HepG2 (cell line): Measurements from ENCODE around the gene RFX2. TPM values are rescaled to one million over a fixed set of nuclear protein-coding genes. Genes with fewer than 3 reads are reported as not detected.

Source experiments
- CEBPG ChIP-seq: IDR thresholded peaks from 2 replicates; pipeline ENCODE4 v1.6.1; 2016
- CENPX ChIP-seq: sonication (generic); formaldehyde crosslinking; IDR thresholded peaks from 2 replicates; pipeline ENCODE4 v1.9.0; 2021; ENCODE audit warnings: mild to moderate bottlenecking, missing genetic modification reagents, moderate library complexity
- FOXA3 ChIP-seq: IDR thresholded peaks from 2 replicates; pipeline ENCODE4 v1.6.1; 2016; ENCODE audit warnings: missing genetic modification reagents, missing compliant biosample characterization
- GATAD2A ChIP-seq: IDR thresholded peaks from 2 replicates; pipeline ENCODE4 v1.6.1; 2016
- JARID2 ChIP-seq: sonication (generic); formaldehyde crosslinking; IDR thresholded peaks from 2 replicates; pipeline ENCODE4 v1.8.1; 2023; ENCODE audit warnings: missing genetic modification reagents, inconsistent platforms; ENCODE audit not compliant: insufficient replicate concordance
- MIER2 ChIP-seq: IDR thresholded peaks from 2 replicates; pipeline ENCODE4 v1.6.1; 2016; ENCODE audit warnings: missing biosample characterization, missing genetic modification reagents
- MTA3 ChIP-seq: sonication (generic); formaldehyde crosslinking; IDR thresholded peaks from 2 replicates; pipeline ENCODE4 v1.4.0; 2020; ENCODE audit warnings: missing genetic modification reagents
- NFYC ChIP-seq: IDR thresholded peaks from 2 replicates; pipeline ENCODE4 v1.6.1; 2016; ENCODE audit warnings: missing genetic modification reagents, missing compliant biosample characterization
- PHF5A ChIP-seq: IDR thresholded peaks from one replicate; pipeline ENCODE4 v1.6.1; 2018; ENCODE audit warnings: low read depth, missing genetic modification reagents; ENCODE audit not compliant: unreplicated experiment
- TEAD3 ChIP-seq: optimal IDR thresholded peaks from 2 replicates; pipeline ENCODE3; 2016; ENCODE audit warnings: borderline replicate concordance
- ZNF326 ChIP-seq: sonication (generic); formaldehyde crosslinking; IDR thresholded peaks from 2 replicates; pipeline ENCODE4 v1.4.0; 2020; ENCODE audit warnings: missing genetic modification reagents, borderline replicate concordance
- ZNF350 ChIP-seq: sonication (generic); formaldehyde crosslinking; IDR thresholded peaks from 2 replicates; pipeline ENCODE4 v1.4.0; 2020; ENCODE audit warnings: mild to moderate bottlenecking, low read depth, missing genetic modification reagents, borderline replicate concordance
- ZNF678 ChIP-seq: sonication (generic); formaldehyde crosslinking; IDR thresholded peaks from 2 replicates; pipeline ENCODE4 v1.4.0; 2020; ENCODE audit warnings: mild to moderate bottlenecking, missing genetic modification reagents
- polyA plus RNA-seq, 8 experiments: library from polyadenylated mRNA; depleted of rRNA in 3 of 8; stranded (reverse) in 7 of 8; unstranded in 1 of 8; fragments of >200 nt; fragmentation: Illumina TruSeq in 4 of 8; extraction: Trizol in 4 of 8; gene quantifications; 2 replicates each; pipeline versions ENCODE4 v1.2.1 to v1.2.3, GENCODE V29; 2011 to 2016; ENCODE audit warnings: low read depth in 4 of 8, missing spikeins in 1 of 8, mixed read lengths in 1 of 8; ENCODE audit not compliant: insufficient read depth in 1 of 8
- total RNA-seq, 5 experiments: library from RNA; depleted of rRNA; stranded (reverse); fragments of >200 nt; fragmentation: Illumina TruSeq; extraction: Trizol; gene quantifications; 2 replicates each; pipeline ENCODE4 v1.2.3, GENCODE V29; 2016; ENCODE audit warnings: low read depth in 1 of 5
- TF ChIP-seq, protein P1 (sequence below): IDR thresholded peaks from 2 replicates; pipeline ENCODE4 v1.4.0; 2020; ENCODE audit warnings: mild to moderate bottlenecking, missing genetic modification reagents
- TF ChIP-seq, protein P2 (sequence below): sonication (generic); formaldehyde crosslinking; IDR thresholded peaks from 2 replicates; pipeline ENCODE4 v1.4.0; 2020; ENCODE audit warnings: missing genetic modification reagents
- TF ChIP-seq, protein P3 (sequence below): sonication (generic); formaldehyde crosslinking; IDR thresholded peaks from 2 replicates; pipeline ENCODE4 v1.4.0; 2020; ENCODE audit warnings: mild to moderate bottlenecking, missing genetic modification reagents
- TF ChIP-seq, protein P4 (sequence below): sonication (generic); formaldehyde crosslinking; IDR thresholded peaks from 2 replicates; pipeline ENCODE4 v1.5.0; 2020; ENCODE audit warnings: missing genetic modification reagents, mild to moderate bottlenecking, borderline replicate concordance
- TF ChIP-seq, protein P5 (sequence below): sonication (generic); formaldehyde crosslinking; IDR thresholded peaks from 2 replicates; pipeline ENCODE4 v1.4.0; 2020; ENCODE audit warnings: missing genetic modification reagents

The RFX2 gene
- total and polyA plus RNA-seq, 2 of the 13 experiments (the other 11 are each of a cell fraction or from before 2014, with no cell fraction given), result 2.8 to 3.3 TPM

DNA sequence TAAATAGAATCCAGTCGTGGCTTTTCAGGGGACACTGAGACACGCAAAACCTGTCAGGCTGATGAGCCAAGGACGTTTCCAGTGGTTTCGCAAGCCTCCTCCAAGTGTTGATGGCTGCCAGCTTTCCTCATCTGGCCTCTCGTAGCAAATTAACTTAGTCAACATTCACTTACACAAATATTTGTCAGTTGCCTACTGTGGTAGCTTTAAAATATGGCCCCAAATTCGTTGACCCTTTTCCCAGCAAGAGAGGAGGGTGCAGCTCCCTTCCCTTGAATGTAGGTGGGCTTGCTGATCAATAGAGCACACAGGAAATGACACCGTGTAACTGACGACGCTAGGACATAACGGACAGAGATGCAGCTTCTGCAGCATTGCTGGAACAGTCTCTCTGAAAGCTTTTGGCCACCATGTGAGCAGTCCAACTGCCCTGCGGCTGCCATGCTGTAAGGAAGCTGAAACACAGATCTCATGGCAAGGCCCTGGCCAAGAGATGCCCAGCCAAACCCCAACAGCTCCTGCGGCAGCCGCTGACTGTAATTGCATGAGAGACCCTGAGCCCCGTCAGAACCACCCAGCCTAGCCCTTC, 126.8 kb downstream of the RFX2 start (continued):
- TF ChIP-seq, protein P1, sequence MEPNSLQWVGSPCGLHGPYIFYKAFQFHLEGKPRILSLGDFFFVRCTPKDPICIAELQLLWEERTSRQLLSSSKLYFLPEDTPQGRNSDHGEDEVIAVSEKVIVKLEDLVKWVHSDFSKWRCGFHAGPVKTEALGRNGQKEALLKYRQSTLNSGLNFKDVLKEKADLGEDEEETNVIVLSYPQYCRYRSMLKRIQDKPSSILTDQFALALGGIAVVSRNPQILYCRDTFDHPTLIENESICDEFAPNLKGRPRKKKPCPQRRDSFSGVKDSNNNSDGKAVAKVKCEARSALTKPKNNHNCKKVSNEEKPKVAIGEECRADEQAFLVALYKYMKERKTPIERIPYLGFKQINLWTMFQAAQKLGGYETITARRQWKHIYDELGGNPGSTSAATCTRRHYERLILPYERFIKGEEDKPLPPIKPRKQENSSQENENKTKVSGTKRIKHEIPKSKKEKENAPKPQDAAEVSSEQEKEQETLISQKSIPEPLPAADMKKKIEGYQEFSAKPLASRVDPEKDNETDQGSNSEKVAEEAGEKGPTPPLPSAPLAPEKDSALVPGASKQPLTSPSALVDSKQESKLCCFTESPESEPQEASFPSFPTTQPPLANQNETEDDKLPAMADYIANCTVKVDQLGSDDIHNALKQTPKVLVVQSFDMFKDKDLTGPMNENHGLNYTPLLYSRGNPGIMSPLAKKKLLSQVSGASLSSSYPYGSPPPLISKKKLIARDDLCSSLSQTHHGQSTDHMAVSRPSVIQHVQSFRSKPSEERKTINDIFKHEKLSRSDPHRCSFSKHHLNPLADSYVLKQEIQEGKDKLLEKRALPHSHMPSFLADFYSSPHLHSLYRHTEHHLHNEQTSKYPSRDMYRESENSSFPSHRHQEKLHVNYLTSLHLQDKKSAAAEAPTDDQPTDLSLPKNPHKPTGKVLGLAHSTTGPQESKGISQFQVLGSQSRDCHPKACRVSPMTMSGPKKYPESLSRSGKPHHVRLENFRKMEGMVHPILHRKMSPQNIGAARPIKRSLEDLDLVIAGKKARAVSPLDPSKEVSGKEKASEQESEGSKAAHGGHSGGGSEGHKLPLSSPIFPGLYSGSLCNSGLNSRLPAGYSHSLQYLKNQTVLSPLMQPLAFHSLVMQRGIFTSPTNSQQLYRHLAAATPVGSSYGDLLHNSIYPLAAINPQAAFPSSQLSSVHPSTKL, result peak; percentile 78
- no peak for TF ChIP-seq ZNF678 (CRISPR knock-in tag)
- peak; percentile 70 for TF ChIP-seq FOXA3 (CRISPR knock-in tag)
- TF ChIP-seq PHF5A (CRISPR knock-in tag), result no peak
- peak; percentile 12 for TF ChIP-seq TEAD3 (CRISPR knock-in tag)
- TF ChIP-seq CEBPG, result peak; percentile 90
- TF ChIP-seq, protein P2, sequence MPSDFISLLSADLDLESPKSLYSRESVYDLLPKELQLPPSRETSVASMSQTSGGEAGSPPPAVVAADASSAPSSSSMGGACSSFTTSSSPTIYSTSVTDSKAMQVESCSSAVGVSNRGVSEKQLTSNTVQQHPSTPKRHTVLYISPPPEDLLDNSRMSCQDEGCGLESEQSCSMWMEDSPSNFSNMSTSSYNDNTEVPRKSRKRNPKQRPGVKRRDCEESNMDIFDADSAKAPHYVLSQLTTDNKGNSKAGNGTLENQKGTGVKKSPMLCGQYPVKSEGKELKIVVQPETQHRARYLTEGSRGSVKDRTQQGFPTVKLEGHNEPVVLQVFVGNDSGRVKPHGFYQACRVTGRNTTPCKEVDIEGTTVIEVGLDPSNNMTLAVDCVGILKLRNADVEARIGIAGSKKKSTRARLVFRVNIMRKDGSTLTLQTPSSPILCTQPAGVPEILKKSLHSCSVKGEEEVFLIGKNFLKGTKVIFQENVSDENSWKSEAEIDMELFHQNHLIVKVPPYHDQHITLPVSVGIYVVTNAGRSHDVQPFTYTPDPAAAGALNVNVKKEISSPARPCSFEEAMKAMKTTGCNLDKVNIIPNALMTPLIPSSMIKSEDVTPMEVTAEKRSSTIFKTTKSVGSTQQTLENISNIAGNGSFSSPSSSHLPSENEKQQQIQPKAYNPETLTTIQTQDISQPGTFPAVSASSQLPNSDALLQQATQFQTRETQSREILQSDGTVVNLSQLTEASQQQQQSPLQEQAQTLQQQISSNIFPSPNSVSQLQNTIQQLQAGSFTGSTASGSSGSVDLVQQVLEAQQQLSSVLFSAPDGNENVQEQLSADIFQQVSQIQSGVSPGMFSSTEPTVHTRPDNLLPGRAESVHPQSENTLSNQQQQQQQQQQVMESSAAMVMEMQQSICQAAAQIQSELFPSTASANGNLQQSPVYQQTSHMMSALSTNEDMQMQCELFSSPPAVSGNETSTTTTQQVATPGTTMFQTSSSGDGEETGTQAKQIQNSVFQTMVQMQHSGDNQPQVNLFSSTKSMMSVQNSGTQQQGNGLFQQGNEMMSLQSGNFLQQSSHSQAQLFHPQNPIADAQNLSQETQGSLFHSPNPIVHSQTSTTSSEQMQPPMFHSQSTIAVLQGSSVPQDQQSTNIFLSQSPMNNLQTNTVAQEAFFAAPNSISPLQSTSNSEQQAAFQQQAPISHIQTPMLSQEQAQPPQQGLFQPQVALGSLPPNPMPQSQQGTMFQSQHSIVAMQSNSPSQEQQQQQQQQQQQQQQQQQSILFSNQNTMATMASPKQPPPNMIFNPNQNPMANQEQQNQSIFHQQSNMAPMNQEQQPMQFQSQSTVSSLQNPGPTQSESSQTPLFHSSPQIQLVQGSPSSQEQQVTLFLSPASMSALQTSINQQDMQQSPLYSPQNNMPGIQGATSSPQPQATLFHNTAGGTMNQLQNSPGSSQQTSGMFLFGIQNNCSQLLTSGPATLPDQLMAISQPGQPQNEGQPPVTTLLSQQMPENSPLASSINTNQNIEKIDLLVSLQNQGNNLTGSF (CRISPR knock-in tag), result no peak
- TF ChIP-seq, protein P3, sequence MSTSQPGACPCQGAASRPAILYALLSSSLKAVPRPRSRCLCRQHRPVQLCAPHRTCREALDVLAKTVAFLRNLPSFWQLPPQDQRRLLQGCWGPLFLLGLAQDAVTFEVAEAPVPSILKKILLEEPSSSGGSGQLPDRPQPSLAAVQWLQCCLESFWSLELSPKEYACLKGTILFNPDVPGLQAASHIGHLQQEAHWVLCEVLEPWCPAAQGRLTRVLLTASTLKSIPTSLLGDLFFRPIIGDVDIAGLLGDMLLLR (CRISPR knock-in tag), result 0 out of 2 replicates have a peak, but pooled peaks have one; percentile 27
- peak; percentile 31; the same call in 1 of the 2 replicates for TF ChIP-seq ZNF350 (CRISPR knock-in tag)
- TF ChIP-seq, protein P4, sequence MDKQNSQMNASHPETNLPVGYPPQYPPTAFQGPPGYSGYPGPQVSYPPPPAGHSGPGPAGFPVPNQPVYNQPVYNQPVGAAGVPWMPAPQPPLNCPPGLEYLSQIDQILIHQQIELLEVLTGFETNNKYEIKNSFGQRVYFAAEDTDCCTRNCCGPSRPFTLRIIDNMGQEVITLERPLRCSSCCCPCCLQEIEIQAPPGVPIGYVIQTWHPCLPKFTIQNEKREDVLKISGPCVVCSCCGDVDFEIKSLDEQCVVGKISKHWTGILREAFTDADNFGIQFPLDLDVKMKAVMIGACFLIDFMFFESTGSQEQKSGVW (CRISPR knock-in tag), result no peak
- TF ChIP-seq ZNF326 (CRISPR knock-in tag), result no peak
- TF ChIP-seq JARID2 (CRISPR knock-in tag), result no peak
- peak; percentile 91 for TF ChIP-seq GATAD2A (CRISPR knock-in tag)
- TF ChIP-seq MIER2 (CRISPR knock-in tag), result no peak
- TF ChIP-seq MTA3 (CRISPR knock-in tag), result no peak
- TF ChIP-seq, protein P5, sequence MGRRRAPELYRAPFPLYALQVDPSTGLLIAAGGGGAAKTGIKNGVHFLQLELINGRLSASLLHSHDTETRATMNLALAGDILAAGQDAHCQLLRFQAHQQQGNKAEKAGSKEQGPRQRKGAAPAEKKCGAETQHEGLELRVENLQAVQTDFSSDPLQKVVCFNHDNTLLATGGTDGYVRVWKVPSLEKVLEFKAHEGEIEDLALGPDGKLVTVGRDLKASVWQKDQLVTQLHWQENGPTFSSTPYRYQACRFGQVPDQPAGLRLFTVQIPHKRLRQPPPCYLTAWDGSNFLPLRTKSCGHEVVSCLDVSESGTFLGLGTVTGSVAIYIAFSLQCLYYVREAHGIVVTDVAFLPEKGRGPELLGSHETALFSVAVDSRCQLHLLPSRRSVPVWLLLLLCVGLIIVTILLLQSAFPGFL (CRISPR knock-in tag), result no peak
- no peak for TF ChIP-seq NFYC (CRISPR knock-in tag)
- TF ChIP-seq CENPX (CRISPR knock-in tag), result no peak
